Measurements from ENCODE around the gene SPRYD4.
A peak's percentile ranks its signal among the peaks of the same experiment; 100 is the strongest.

Gene SPRYD4

DNA sequence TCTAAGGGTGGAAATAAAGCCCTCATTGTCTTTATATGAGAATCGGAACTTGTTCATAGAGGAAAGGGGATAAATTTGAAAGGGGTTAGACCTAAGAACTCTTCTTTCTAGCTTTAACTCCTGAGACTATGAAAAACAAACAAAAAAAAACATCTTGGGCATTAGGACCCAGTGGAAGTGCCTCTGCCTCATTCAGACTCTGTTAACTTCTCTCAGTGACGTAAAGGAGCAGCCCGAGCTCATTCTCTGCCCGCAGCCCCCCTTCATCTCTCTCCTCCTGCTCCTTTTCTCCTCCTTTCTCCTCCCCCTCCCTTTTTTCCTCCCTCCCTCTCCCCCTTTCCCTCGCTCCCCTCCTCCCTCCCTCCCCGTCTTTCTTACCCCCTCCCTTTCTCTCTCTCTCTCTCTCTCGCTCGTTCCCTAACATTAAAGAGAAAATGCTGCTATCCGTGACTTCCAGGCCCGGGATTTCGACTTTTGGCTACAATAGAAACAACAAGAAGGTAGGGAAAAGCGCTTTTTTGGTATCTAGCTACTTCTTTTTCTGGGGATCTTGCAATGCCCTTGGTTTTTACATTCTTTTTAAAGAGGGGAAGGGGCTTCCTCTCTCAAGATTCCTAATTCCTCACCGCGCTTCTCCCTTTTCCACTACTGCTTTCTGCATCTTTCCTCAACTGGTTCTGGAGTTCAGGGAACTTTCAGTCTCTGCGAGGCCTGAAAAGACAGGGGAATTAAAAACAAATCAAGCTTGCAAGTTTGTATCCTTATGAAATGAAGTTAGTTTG is 53.4 kb downstream of the SPRYD4 start, which contains the start of gene RBMS2:
RBMS2 (plus strand) TSS at position 231 of the 782 bp plus-strand sequence; CDS start at position 435, 204 bp downstream.
- peak; percentile 96 for DNase-seq (ENCODE audit: low read depth)

DNA sequence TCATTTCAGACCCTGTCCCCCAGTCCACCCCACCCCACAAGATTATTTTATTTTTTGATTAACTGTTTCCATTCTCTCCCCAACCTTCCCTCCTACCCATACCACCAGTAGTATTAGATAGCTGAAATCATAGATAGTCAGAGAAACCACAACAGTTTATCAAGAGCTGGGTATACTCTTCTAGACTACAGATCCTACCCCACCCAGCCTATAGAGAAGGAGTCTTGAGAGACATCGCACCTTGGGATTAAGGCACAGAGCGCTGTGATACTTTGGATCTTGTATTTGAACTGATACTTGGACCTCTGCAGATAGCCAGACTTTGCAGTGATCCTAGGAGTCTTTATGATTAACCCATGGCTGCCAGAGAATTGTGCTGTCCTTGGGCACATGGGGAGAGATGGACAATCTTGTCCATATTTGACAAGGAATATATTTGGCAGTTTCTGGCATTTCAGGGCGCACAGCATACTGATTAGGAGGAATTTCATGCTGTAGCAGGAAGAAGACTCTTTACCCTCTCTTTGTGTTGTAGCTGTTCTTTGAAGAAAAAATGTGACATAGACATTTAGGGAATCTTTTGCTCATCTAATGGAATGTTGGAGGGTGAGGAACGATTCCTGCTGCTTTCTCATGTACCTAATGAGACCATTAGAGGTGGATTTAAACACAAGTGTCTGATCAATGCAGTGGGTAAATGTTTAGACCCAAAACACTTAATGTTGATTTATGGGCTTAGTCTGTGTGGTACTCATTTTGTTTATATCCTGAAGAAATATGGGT is 54.2 kb downstream of the SPRYD4 start:
- peak; percentile 26 for DNase-seq (ENCODE audit: low read depth)

DNA sequence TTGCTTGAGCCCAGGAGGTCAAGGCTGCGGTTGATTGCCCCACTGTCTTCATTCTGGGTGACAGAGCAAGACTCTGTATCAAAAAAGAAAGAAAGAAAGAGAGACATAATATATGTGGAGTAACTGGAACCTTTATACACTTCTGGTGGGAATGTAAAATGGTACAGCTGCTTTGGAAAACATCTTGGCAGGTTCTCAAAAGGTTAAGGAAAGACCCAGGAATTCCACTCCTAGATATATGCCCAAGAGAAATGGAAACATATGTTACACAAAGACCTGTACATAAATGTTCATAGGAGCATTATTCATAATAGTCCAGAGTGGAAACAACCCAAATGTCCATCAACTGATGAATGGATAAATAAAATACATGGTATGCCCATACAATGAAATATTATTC is 60.5 kb downstream of the SPRYD4 start:
- DNase-seq (ENCODE audit: low read depth), result no peak

All from iris pigment epithelial cell (primary cell).